GM12892 (cell line): ENCODE measurements around the gene BARHL2. TPM values are rescaled to one million over a fixed set of nuclear protein-coding genes. Genes with fewer than 3 reads are reported as not detected.

ENCODE experiments used
- DNase-seq: peaks from one replicate; pipeline ENCODE4 v3.0.0; 2011; ENCODE audit not compliant: insufficient read length
- FAIRE-seq: peaks from 2 replicates; lab custom pipeline; 2011; peaks lifted over from hg19 to GRCh38; lab: Jason Lieb, UNC
- POLR2A ChIP-seq: IDR thresholded peaks from 2 replicates; pipeline ENCODE4 v1.6.1; 2011; ENCODE audit warnings: low read depth, low read length, control low read depth
- POLR2AphosphoS5 ChIP-seq: IDR thresholded peaks from 2 replicates; pipeline ENCODE4 v1.6.1; 2011; ENCODE audit warnings: low read depth, low read length, control low read depth
- TAF1 ChIP-seq: IDR thresholded peaks from 2 replicates; pipeline ENCODE4 v1.6.1; 2011; ENCODE audit warnings: low read depth, mild to moderate bottlenecking, control low read depth, low read length, borderline replicate concordance
- polyA plus RNA-seq: library from polyadenylated mRNA; unstranded; fragments of >200 nt; gene quantifications from one replicate; pipeline ENCODE4 v1.2.1, GENCODE V29; 2012; ENCODE audit warnings: missing spikeins, inconsistent platforms; ENCODE audit not compliant: missing spikeins

Gene BARHL2
- not detected for polyA plus RNA-seq

GRCh38 chr1:90716552-90717355 lies at the start of gene BARHL2:
Gene BARHL2, minus strand, starts transcription at chr1:90717302. Its CDS starts 107 bp downstream, at chr1:90717195.
- no peak for DNase-seq
- no peak for FAIRE-seq

GRCh38 chr1:90763930-90764329 lies 46.8 kb upstream of the BARHL2 start:
- no peak for TF ChIP-seq POLR2AphosphoS5
- DNase-seq (no peak), FAIRE-seq (no peak)

More at GRCh38 chr1:90716552-90717355, at the start of gene BARHL2:
- no peak for TF ChIP-seq POLR2AphosphoS5
- TF ChIP-seq POLR2A, result no peak
- no peak for TF ChIP-seq TAF1

- FAIRE-seq (no peak), DNase-seq (no peak)
- TF ChIP-seq POLR2A, result no peak
- TF ChIP-seq TAF1, result no peak
Observed at GRCh38 chr1:90763506-90763905, 46.4 kb upstream of the BARHL2 start.

- FAIRE-seq, result no peak
Observed at GRCh38 chr1:90761781-90762589, 44.9 kb upstream of the BARHL2 start.

GRCh38 chr1:90761156-90761555 lies 44.1 kb upstream of the BARHL2 start:
- DNase-seq, result no peak
- TF ChIP-seq POLR2AphosphoS5, result no peak
- TF ChIP-seq TAF1, result no peak
- no peak for FAIRE-seq

More at GRCh38 chr1:90761781-90762589, 44.9 kb upstream of the BARHL2 start:
- TF ChIP-seq POLR2A (no peak), TAF1 (no peak), POLR2AphosphoS5 (no peak)
- DNase-seq, result no peak

- TF ChIP-seq TAF1, result no peak
- TF ChIP-seq POLR2AphosphoS5, result no peak
- TF ChIP-seq POLR2A, result no peak
- no peak for DNase-seq
- no peak for FAIRE-seq
Observed at GRCh38 chr1:90753556-90753955, 36.5 kb upstream of the BARHL2 start.

- no peak for DNase-seq
- no peak for FAIRE-seq
- TF ChIP-seq TAF1, result no peak
- TF ChIP-seq POLR2A, result no peak
- no peak for TF ChIP-seq POLR2AphosphoS5
Observed at GRCh38 chr1:90748668-90749067, 31.6 kb upstream of the BARHL2 start.

GRCh38 chr1:90746857-90747256 lies 29.8 kb upstream of the BARHL2 start:
- TF ChIP-seq POLR2A (no peak), TAF1 (no peak), POLR2AphosphoS5 (no peak)
- no peak for FAIRE-seq

GRCh38 chr1:90745972-90746371 lies 28.9 kb upstream of the BARHL2 start:
- no peak for FAIRE-seq
- TF ChIP-seq POLR2A (no peak), POLR2AphosphoS5 (no peak), TAF1 (no peak)

More at GRCh38 chr1:90746857-90747256, 29.8 kb upstream of the BARHL2 start:
- DNase-seq, result no peak

GRCh38 chr1:90732136-90732535 lies 15.0 kb upstream of the BARHL2 start:
- no peak for DNase-seq
- no peak for FAIRE-seq
- no peak for TF ChIP-seq POLR2AphosphoS5
- TF ChIP-seq TAF1, result no peak
- no peak for TF ChIP-seq POLR2A

More at GRCh38 chr1:90745972-90746371, 28.9 kb upstream of the BARHL2 start:
- DNase-seq, result no peak

- TF ChIP-seq POLR2AphosphoS5 (no peak), TAF1 (no peak), POLR2A (no peak)
- FAIRE-seq (no peak), DNase-seq (no peak)
Observed at GRCh38 chr1:90731382-90732050, 14.4 kb upstream of the BARHL2 start.
